HL-60 (cell line): ENCODE data around the gene NEDD4L.

Source experiments
- GABPA ChIP-seq: IDR thresholded peaks from 2 replicates; pipeline ENCODE4 v1.6.1; 2012; ENCODE audit warnings: low read depth
- POLR2AphosphoS5 ChIP-seq: IDR thresholded peaks from 2 replicates; pipeline ENCODE4 v1.6.1; 2012; ENCODE audit warnings: low read depth
- TF ChIP-seq, protein P1 (sequence below): IDR thresholded peaks from one replicate; pipeline ENCODE4 v1.5.1; 2011; ENCODE audit warnings: low read length, control low read depth, inconsistent platforms; ENCODE audit not compliant: insufficient read depth
- TF ChIP-seq, protein P2 (sequence below): IDR thresholded peaks from 2 replicates; pipeline ENCODE4 v1.6.1; 2012; ENCODE audit warnings: low read depth; ENCODE audit not compliant: insufficient replicate concordance

DNA sequence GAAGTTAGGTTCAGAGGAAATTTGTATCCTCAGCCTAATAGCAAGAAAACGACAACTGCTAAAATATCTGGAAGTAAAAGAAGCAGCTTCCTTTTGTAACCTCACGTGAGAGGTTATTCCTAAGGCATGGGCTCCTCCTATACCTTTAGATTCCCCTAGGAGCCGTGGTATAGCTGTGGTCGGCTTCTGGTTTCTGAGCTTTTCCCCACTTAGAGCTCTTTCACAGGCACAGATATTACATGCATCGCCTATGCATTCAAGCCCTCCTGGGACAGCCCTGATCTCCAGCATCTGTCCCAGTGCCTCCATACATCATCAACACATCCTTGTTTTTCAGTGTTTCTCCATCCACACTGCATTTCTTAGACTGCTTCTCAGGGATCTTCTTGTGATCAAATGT is 295.9 kb downstream of the NEDD4L start:
- no peak for TF ChIP-seq POLR2AphosphoS5
- TF ChIP-seq, protein P1, sequence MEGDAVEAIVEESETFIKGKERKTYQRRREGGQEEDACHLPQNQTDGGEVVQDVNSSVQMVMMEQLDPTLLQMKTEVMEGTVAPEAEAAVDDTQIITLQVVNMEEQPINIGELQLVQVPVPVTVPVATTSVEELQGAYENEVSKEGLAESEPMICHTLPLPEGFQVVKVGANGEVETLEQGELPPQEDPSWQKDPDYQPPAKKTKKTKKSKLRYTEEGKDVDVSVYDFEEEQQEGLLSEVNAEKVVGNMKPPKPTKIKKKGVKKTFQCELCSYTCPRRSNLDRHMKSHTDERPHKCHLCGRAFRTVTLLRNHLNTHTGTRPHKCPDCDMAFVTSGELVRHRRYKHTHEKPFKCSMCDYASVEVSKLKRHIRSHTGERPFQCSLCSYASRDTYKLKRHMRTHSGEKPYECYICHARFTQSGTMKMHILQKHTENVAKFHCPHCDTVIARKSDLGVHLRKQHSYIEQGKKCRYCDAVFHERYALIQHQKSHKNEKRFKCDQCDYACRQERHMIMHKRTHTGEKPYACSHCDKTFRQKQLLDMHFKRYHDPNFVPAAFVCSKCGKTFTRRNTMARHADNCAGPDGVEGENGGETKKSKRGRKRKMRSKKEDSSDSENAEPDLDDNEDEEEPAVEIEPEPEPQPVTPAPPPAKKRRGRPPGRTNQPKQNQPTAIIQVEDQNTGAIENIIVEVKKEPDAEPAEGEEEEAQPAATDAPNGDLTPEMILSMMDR = no peak
- no peak for TF ChIP-seq GABPA
- TF ChIP-seq, protein P2, sequence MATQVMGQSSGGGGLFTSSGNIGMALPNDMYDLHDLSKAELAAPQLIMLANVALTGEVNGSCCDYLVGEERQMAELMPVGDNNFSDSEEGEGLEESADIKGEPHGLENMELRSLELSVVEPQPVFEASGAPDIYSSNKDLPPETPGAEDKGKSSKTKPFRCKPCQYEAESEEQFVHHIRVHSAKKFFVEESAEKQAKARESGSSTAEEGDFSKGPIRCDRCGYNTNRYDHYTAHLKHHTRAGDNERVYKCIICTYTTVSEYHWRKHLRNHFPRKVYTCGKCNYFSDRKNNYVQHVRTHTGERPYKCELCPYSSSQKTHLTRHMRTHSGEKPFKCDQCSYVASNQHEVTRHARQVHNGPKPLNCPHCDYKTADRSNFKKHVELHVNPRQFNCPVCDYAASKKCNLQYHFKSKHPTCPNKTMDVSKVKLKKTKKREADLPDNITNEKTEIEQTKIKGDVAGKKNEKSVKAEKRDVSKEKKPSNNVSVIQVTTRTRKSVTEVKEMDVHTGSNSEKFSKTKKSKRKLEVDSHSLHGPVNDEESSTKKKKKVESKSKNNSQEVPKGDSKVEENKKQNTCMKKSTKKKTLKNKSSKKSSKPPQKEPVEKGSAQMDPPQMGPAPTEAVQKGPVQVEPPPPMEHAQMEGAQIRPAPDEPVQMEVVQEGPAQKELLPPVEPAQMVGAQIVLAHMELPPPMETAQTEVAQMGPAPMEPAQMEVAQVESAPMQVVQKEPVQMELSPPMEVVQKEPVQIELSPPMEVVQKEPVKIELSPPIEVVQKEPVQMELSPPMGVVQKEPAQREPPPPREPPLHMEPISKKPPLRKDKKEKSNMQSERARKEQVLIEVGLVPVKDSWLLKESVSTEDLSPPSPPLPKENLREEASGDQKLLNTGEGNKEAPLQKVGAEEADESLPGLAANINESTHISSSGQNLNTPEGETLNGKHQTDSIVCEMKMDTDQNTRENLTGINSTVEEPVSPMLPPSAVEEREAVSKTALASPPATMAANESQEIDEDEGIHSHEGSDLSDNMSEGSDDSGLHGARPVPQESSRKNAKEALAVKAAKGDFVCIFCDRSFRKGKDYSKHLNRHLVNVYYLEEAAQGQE = no peak
